Measurements from ENCODE around the gene CDH24. TPM values are rescaled to one million over a fixed set of nuclear protein-coding genes. Genes with fewer than 3 reads are reported as not detected.

The CDH24 gene
- total and polyA plus RNA-seq, 2 of the 8 experiments (the other 6 are each of a cell fraction or from before 2014, with no cell fraction given) = 18.1 to 27.6 TPM

DNA sequence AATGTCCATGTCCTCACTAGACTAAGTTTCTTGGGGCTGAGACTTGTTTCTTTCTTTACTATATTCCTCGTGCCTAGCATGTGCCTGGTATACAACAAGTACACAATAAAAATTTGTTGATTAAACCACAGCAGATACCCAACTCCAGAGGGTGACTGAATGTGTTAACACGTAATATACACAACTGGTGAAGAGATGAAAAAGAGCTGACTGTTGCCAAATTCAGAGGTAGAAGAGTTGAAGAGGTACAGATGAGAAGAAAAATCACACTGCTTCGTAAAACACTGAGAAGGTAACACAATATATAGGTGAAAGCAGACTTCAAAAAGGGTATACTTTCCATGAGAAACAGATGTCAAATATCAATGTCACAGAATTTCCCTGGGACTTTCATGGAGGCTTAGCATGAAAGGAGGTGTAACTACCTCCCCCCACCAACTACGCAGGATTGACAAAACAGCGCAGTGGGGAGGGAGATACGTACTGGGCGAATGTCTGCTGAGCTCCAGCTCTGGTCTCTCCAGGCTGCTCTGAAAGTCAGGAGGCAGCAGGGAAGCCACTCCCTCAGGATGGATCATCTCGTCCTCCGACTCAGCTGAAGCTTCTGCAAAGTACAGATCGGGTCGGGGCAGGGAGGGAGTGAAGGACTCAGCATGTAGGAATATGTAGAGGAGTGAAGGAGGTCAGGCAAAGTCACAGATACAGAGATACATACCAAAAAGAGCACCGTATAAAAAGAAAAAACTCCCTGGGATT is 32.4 kb upstream of the CDH24 start:
- no peak overlapping the region for H2AK5ac ChIP-seq (ENCODE audit: low read depth, low read length)
- no peak overlapping the region for H3K9ac ChIP-seq (replicated peaks in 1 of 4; ENCODE audit: extremely low read depth in 1 of 4, low read depth in 3 of 4, low read length in 3 of 4)
- peaks cover 6 to 9% of the 10 kb centered on the region in 2 experiments for H4K20me1 ChIP-seq (replicated peaks in 1 of 2; ENCODE audit: control insufficient read depth in 1 of 2, insufficient read depth in 2 of 2, low read length in 2 of 2)
- peaks cover 5% of the 10 kb centered on the region; the same call in 1 of the 2 replicates for H3K23me2 ChIP-seq (ENCODE audit: low read depth, low read length)
- H2AFZ ChIP-seq (ENCODE audit: low read length) = no peak overlapping the region
- FAIRE-seq = no peak
- no peak overlapping the region for H3K18ac ChIP-seq (ENCODE audit: extremely low read depth, low read length)
- ChIA-PET CTCF (ENCODE audit: partially characterized antibody) (interaction anchor here (0.6 to 4.6 kb wide), 10 partner anchors 10 to 290 kb away, joined by 3 to 56 read pairs (median 3); no protein-coding TSS in a partner anchor), POLR2A (ENCODE audit: partially characterized antibody) (interaction anchor here (0.7 to 2.6 kb wide), 12 partner anchors 8 to 83 kb away, joined by 3 to 14 read pairs (median 4); no protein-coding TSS in a partner anchor)
- no peak overlapping the region for H3K4me3 ChIP-seq (ENCODE audit: extremely low read depth in 1 of 4, insufficient read depth in 2 of 4, low read depth in 3 of 4, low read length in 4 of 4)
- no peak overlapping the region for H4K5ac ChIP-seq (ENCODE audit: insufficient read length, low read depth, low read length)
- no peak overlapping the region for H4K91ac ChIP-seq (replicated peaks; ENCODE audit: insufficient read length, low read length)
- no peak for TF ChIP-seq NANOG (IDR thresholded peaks at IDR 0.05; ENCODE audit: insufficient read depth, low read depth, low read length, poor library complexity, severe bottlenecking)
- no peak for TF ChIP-seq SRF (IDR thresholded peaks at IDR 0.05; ENCODE audit: low read depth, low read length)
- H2BK5ac ChIP-seq (ENCODE audit: low read depth, low read length) = no peak overlapping the region
- H4K8ac ChIP-seq (ENCODE audit: extremely low read depth, insufficient read depth, low read length) = no peak overlapping the region
- H3K79me1 ChIP-seq (ENCODE audit: low read depth, low read length) = peaks cover 2% of the 10 kb centered on the region; the same call in 1 of the 2 replicates
- no peak overlapping the region for H3K14ac ChIP-seq (ENCODE audit: insufficient read length)
- H3K27ac ChIP-seq (ENCODE audit: low read depth, low read length) = no peak overlapping the region
- H2BK20ac ChIP-seq (ENCODE audit: low read length) = no peak overlapping the region
- H3K4me2 ChIP-seq (ENCODE audit: insufficient read depth in 1 of 2, low read depth in 2 of 2, low read length in 2 of 2) = no peak overlapping the region
- H3K9me3 ChIP-seq (ENCODE audit: insufficient read depth in 2 of 2, low read depth in 1 of 2, low read length in 1 of 2) = no peaks in the 10 kb centered on the region
- WGBS, 2 experiments (ENCODE audit: extremely low coverage in 1 of 2, insufficient coverage in 1 of 2, insufficient read length in 1 of 2, insufficient replicate concordance in 2 of 2, low coverage in 1 of 2, low lambda C conversion rate in 2 of 2, missing lambda C conversion rate in 1 of 2) = 94% methylated on average over 12 of the region's 12 CpGs; no CpG with 5 or more reads in 1 of the 2 experiments
- peaks cover 16 to 42% of the 10 kb centered on the region in 2 experiments for H3K79me2 ChIP-seq (ENCODE audit: control insufficient read depth in 1 of 2, insufficient read depth in 2 of 2, low read length in 2 of 2)
- no peak overlapping the region for H3K23ac ChIP-seq (ENCODE audit: insufficient read length)
- H3K27me3 ChIP-seq (replicated peaks in 1 of 4; ENCODE audit: control insufficient read depth in 3 of 4, extremely low read depth in 1 of 4, insufficient read depth in 3 of 4, low read length in 3 of 4) = no peaks in the 10 kb centered on the region
- DNase-seq (ENCODE audit: low read depth in 1 of 2, low spot score in 2 of 2) = no peak
- H3K56ac ChIP-seq (replicated peaks; ENCODE audit: insufficient read length, low read depth, low read length) = no peak overlapping the region
- no peak overlapping the region for H3K4ac ChIP-seq (replicated peaks; ENCODE audit: insufficient read length, low read depth, low read length)
- no peak overlapping the region for H2BK15ac ChIP-seq (ENCODE audit: low read length)
- H3K36me3 ChIP-seq (ENCODE audit: control insufficient read depth in 2 of 4, insufficient read depth in 4 of 4, low read length in 3 of 4) = peaks cover 27 to 81% (median 59%) of the 10 kb centered on the region in 4 experiments
- no peak overlapping the region for H2BK12ac ChIP-seq (ENCODE audit: low read depth, low read length)
- H3K4me1 ChIP-seq (replicated peaks in 1 of 4; ENCODE audit: control insufficient read depth in 3 of 4, insufficient read depth in 4 of 4, low read length in 3 of 4) = no peaks in the 10 kb centered on the region; a peak in 1 of 7 replicates
- H2BK120ac ChIP-seq (replicated peaks; ENCODE audit: low read depth, low read length) = no peak overlapping the region

Data from H1 (cell line).